MV-4-11 (cell line): ENCODE data around the gene OR51L1.

Experiments used
- DNase-seq: peaks from one replicate; lab custom pipeline; 2025; lab: John Stamatoyannopoulos, UW

Gene OR51L1

DNA sequence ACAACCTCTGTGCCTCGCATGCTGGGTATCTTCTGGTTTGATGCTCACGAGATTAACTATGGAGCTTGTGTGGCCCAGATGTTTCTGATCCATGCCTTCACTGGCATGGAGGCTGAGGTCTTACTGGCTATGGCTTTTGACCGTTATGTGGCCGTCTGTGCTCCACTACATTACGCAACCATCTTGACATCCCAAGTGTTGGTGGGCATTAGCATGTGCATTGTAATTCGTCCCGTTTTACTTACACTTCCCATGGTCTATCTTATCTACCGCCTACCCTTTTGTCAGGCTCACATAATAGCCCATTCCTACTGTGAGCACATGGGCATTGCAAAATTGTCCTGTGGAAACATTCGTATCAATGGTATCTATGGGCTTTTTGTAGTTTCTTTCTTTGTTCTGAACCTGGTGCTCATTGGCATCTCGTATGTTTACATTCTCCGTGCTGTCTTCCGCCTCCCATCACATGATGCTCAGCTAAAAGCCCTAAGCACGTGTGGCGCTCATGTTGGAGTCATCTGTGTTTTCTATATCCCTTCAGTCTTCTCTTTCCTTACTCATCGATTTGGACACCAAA, 52.2 kb downstream of the OR51L1 start:
- DNase-seq, result peak; percentile 79
